ENCODE measurements around the gene LPP.

GRCh38 chr3:188241072-188241471, 87.1 kb downstream of the LPP start:
- TF ChIP-seq POLR2AphosphoS5 (IDR thresholded peaks at IDR 0.05; ENCODE audit: low read depth, low read length) (no peak), SIN3A (IDR thresholded peaks at IDR 0.05; ENCODE audit: borderline replicate concordance, insufficient read depth, low read length) (no peak), TAF1 (IDR thresholded peaks at IDR 0.05; ENCODE audit: borderline replicate concordance, insufficient read depth, low read length) (no peak)
